Sigmoid colon (tissue), 4 donors: ENCODE measurements around the gene DAZAP2.

ENCODE experiments used
- EP300 ChIP-seq, 4 donors: sonication (generic); formaldehyde crosslinking; IDR thresholded peaks; one replicate each; pipeline ENCODE4 v1.6.1; 2017; ENCODE audit warnings: antibody characterized with exemption in 4 of 4
- POLR2A ChIP-seq, 2 donors: fragments of 450-650 bp; IDR thresholded peaks; one replicate each; pipeline ENCODE4 v1.6.1; 2016; ENCODE audit warnings: antibody characterized with exemption in 2 of 2, mild to moderate bottlenecking in 2 of 2, moderate library complexity in 2 of 2
- POLR2AphosphoS5 ChIP-seq, 4 donors: sonication (generic); formaldehyde crosslinking; IDR thresholded peaks; one replicate each; pipeline ENCODE4 v1.6.1; 2017; ENCODE audit warnings: antibody characterized with exemption in 4 of 4
- TF ChIP-seq, protein P1 (sequence below), 4 experiments: fragments of 450-650 bp in 3 of 4; fragments of 200-600 bp in 1 of 4; IDR thresholded peaks; one replicate each; pipeline ENCODE4 v1.5.1; 2016 to 2019; ENCODE audit warnings: antibody characterized with exemption in 4 of 4, mild to moderate bottlenecking in 3 of 4, moderate library complexity in 2 of 4

DNA sequence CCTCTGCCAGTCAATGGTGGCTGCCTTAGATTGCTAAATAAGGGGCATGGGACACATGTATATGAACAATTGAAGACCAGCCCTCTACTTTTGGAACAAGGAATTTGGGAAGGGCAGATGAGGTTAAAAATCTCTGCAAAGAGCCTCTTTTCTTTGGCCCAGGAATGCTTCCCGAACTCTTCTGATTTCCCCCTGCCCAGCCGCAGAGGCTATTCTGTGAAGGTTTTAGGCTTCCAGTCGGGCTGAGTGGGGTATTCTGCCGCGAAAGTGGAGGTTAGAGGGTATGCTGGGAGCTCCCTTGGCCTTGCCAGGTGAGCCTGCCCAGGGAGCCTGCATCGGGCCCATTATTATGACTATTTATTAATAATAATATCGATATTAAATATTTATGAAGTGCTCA, 22.0 kb upstream of the DAZAP2 start:
- TF ChIP-seq, protein P1, sequence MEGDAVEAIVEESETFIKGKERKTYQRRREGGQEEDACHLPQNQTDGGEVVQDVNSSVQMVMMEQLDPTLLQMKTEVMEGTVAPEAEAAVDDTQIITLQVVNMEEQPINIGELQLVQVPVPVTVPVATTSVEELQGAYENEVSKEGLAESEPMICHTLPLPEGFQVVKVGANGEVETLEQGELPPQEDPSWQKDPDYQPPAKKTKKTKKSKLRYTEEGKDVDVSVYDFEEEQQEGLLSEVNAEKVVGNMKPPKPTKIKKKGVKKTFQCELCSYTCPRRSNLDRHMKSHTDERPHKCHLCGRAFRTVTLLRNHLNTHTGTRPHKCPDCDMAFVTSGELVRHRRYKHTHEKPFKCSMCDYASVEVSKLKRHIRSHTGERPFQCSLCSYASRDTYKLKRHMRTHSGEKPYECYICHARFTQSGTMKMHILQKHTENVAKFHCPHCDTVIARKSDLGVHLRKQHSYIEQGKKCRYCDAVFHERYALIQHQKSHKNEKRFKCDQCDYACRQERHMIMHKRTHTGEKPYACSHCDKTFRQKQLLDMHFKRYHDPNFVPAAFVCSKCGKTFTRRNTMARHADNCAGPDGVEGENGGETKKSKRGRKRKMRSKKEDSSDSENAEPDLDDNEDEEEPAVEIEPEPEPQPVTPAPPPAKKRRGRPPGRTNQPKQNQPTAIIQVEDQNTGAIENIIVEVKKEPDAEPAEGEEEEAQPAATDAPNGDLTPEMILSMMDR (IDR thresholded peaks at IDR 0.05) = no peak
- TF ChIP-seq POLR2A (IDR thresholded peaks at IDR 0.05) (no peak), EP300 (IDR thresholded peaks at IDR 0.05) (no peak), POLR2AphosphoS5 (IDR thresholded peaks at IDR 0.05) (no peak)
